OCI-LY3 (cell line): ENCODE data around the gene TMEM37.

Experiments used
- H2AFZ ChIP-seq: fragments of 200-600, 300-600 bp; shearing (Covaris generic); 2 replicates; pipeline ENCODE4 v1.6.0; 2014; ENCODE audit warnings: antibody characterized with exemption, low read depth, low read length
- H3K27ac ChIP-seq: fragments of 200-600, 300-600 bp; sonication (generic); 2 replicates; pipeline ENCODE4 v1.5.1; 2014; ENCODE audit warnings: mild to moderate bottlenecking, low read length, moderate library complexity, mixed read lengths
- H3K27me3 ChIP-seq: fragments of 200-600, 300-600 bp; sonication (generic); 2 replicates; pipeline ENCODE4 v1.6.1; 2014; ENCODE audit warnings: low read depth, low read length, mixed read lengths
- H3K36me3 ChIP-seq: fragments of 200-600, 300-600 bp; sonication (generic); replicated peaks from 2 replicates; pipeline ENCODE3; 2014; ENCODE audit warnings: low read depth, low read length, mixed read lengths
- H3K4me1 ChIP-seq: fragments of 300-600, 200-600 bp; sonication (generic); 2 replicates; pipeline ENCODE4 v1.6.1; 2014; ENCODE audit warnings: low read length, mixed read lengths
- H3K4me2 ChIP-seq: fragments of 200-600, 300-600 bp; sonication (generic); 2 replicates; pipeline ENCODE4 v1.6.1; 2014; ENCODE audit warnings: low read length, mixed read lengths
- H3K4me3 ChIP-seq: fragments of 300-600, 200-600 bp; sonication (generic); 2 replicates; pipeline ENCODE4 v1.5.1; 2014; ENCODE audit warnings: antibody characterized with exemption, mild to moderate bottlenecking, low read length, moderate library complexity
- H3K79me2 ChIP-seq: fragments of 300-600, 200-600 bp; shearing (Covaris generic); 2 replicates; pipeline ENCODE4 v1.6.1; 2014; ENCODE audit warnings: mild to moderate bottlenecking, low read length, mixed read lengths
- H3K9ac ChIP-seq: fragments of 300-600, 200-600 bp; shearing (Covaris generic); 2 replicates; pipeline ENCODE4 v1.6.0; 2014; ENCODE audit warnings: mild to moderate bottlenecking, low read length, moderate library complexity
- H3K9me3 ChIP-seq: fragments of 200-600, 300-600 bp; shearing (Covaris generic); 2 replicates; pipeline ENCODE4 v1.6.1; 2014; ENCODE audit warnings: low read length, mixed read lengths; ENCODE audit not compliant: insufficient read depth
- H4K20me1 ChIP-seq: fragments of 200-600, 300-600 bp; sonication (generic); 2 replicates; pipeline ENCODE4 v1.6.1; 2016; ENCODE audit warnings: low read length, mixed read lengths; ENCODE audit not compliant: insufficient read depth
- EZH2phosphoT487 ChIP-seq: fragments of 200-600 bp; shearing (Covaris generic); IDR thresholded peaks from 2 replicates; pipeline ENCODE4 v1.6.1; 2018; ENCODE audit warnings: antibody characterized with exemption, mixed run types, low read depth
- TF ChIP-seq, protein P1 (sequence below): fragments of 200-600, 300-600 bp; sonication (generic); IDR thresholded peaks from 2 replicates; pipeline ENCODE4 v1.5.1; 2014; ENCODE audit warnings: antibody characterized with exemption, low read length, low read depth

The TMEM37 gene

DNA sequence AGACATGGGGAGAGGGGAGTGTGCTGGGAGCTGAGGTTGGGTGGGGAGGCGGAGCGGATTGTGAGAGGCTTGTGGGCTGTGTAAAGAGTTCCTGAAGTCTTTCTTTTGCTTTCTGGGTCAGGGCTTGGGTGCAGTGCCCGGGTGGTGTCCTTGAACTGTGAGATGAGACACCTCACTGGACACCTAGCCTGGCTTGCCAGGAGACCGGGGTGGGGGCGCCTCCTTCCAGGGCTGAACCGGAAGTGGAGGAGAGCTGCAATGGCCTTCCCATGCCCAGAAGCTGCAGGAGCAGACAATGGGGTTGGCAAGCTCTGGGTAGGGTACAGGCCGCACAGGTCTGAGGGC lies 4.3 kb downstream of the TMEM37 start:
- Histone ChIP-seq H3K79me2 (no peaks in the 10 kb centered on the region), H2AFZ (no peak overlapping the region), H3K36me3 (no peaks in the 10 kb centered on the region), H4K20me1 (no peaks in the 10 kb centered on the region), H3K9me3 (no peaks in the 10 kb centered on the region), H3K4me2 (no peak overlapping the region), H3K27ac (no peak overlapping the region), H3K4me3 (no peak overlapping the region), H3K9ac (no peak overlapping the region), H3K4me1 (peaks cover 9% of the 10 kb centered on the region), H3K27me3 (peaks cover 63% of the 10 kb centered on the region)
- TF ChIP-seq EZH2phosphoT487, result no peak
- TF ChIP-seq, protein P1, sequence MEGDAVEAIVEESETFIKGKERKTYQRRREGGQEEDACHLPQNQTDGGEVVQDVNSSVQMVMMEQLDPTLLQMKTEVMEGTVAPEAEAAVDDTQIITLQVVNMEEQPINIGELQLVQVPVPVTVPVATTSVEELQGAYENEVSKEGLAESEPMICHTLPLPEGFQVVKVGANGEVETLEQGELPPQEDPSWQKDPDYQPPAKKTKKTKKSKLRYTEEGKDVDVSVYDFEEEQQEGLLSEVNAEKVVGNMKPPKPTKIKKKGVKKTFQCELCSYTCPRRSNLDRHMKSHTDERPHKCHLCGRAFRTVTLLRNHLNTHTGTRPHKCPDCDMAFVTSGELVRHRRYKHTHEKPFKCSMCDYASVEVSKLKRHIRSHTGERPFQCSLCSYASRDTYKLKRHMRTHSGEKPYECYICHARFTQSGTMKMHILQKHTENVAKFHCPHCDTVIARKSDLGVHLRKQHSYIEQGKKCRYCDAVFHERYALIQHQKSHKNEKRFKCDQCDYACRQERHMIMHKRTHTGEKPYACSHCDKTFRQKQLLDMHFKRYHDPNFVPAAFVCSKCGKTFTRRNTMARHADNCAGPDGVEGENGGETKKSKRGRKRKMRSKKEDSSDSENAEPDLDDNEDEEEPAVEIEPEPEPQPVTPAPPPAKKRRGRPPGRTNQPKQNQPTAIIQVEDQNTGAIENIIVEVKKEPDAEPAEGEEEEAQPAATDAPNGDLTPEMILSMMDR, result no peak

DNA sequence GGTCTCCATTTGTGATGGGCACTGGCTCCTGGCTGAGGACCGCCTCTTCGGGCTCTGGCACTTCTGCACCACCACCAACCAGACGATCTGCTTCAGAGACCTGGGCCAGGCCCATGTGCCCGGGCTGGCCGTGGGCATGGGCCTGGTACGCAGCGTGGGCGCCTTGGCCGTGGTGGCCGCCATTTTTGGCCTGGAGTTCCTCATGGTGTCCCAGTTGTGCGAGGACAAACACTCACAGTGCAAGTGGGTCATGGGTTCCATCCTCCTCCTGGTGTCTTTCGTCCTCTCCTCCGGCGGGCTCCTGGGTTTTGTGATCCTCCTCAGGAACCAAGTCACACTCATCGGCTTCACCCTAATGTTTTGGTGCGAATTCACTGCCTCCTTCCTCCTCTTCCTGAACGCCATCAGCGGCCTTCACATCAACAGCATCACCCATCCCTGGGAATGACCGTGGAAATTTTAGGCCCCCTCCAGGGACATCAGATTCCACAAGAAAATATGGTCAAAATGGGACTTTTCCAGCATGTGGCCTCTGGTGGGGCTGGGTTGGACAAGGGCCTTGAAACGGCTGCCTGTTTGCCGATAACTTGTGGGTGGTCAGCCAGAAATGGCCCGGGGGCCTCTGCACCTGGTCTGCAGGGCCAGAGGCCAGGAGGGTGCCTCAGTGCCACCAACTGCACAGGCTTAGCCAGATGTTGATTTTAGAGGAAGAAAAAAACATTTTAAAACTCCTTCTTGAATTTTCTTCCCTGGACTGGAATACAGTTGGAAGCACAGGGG lies 5.5 kb downstream of the TMEM37 start:
- no peak overlapping the region for H3K27ac ChIP-seq
- no peaks in the 10 kb centered on the region for H3K9me3 ChIP-seq
- no peaks in the 10 kb centered on the region for H3K36me3 ChIP-seq
- H2AFZ ChIP-seq, result no peak overlapping the region
- TF ChIP-seq, protein P1, result no peak
- no peak for TF ChIP-seq EZH2phosphoT487
- H3K4me2 ChIP-seq, result no peak overlapping the region
- peaks cover 56% of the 10 kb centered on the region for H3K27me3 ChIP-seq
- H3K4me1 ChIP-seq, result 0 out of 2 replicates have a peak, but pooled peaks cover under 1% of the 10 kb centered on the region
- H3K4me3 ChIP-seq, result no peak overlapping the region
- no peaks in the 10 kb centered on the region for H3K79me2 ChIP-seq
- H3K9ac ChIP-seq, result no peak overlapping the region
- no peaks in the 10 kb centered on the region for H4K20me1 ChIP-seq

DNA sequence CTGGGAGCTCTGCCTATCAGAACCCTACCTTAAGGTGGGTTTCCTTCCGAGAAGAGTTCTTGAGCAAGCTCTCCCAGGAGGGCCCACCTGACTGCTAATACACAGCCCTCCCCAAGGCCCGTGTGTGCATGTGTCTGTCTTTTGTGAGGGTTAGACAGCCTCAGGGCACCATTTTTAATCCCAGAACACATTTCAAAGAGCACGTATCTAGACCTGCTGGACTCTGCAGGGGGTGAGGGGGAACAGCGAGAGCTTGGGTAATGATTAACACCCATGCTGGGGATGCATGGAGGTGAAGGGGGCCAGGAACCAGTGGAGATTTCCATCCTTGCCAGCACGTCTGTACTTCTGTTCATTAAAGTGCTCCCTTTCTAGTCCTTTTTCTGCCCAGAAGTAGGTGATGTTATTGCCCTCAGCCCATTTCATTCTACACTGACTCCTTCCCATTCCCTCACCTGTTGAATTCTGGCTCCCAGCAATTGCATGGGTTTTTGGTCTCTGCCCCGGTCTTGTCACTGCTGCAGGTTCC lies 6.5 kb downstream of the TMEM37 start:
- Histone ChIP-seq H3K36me3 (no peaks in the 10 kb centered on the region), H3K27me3 (peaks cover 46% of the 10 kb centered on the region), H4K20me1 (no peaks in the 10 kb centered on the region), H3K27ac (no peak overlapping the region), H3K4me3 (no peak overlapping the region), H3K9me3 (no peaks in the 10 kb centered on the region), H3K4me1 (no peaks in the 10 kb centered on the region), H3K9ac (no peak overlapping the region), H2AFZ (no peak overlapping the region), H3K4me2 (no peak overlapping the region), H3K79me2 (no peaks in the 10 kb centered on the region)
- TF ChIP-seq, protein P1, result no peak
- no peak for TF ChIP-seq EZH2phosphoT487

DNA sequence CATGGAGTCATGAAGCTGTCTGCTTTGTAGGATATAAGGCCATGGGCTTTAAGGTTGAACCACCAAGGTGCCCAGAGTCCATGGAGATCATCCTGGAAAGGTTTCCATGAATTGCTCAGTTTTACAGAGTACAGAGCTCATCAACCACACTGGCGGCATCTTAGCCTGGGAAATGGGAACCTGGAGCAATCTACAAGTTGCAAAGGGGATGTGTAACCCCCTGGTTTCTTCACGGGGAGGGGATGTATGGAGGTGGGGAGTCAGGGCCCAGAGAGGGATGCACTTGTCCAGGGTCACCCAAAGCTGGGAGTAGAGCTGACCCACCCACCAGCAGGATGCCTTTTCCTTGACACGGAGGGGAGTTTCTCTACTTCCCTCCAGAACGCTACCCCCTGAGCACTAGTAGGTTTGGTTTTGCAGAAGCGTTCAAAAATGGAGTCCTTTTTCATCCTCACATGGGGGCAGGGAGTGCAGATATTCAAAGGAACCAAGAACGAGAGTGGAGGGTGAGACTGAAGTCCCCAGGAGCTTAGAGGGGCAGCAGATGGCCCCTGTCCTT lies 7.2 kb downstream of the TMEM37 start:
- Histone ChIP-seq H3K79me2 (no peaks in the 10 kb centered on the region), H3K4me3 (no peak overlapping the region), H4K20me1 (no peaks in the 10 kb centered on the region), H3K4me2 (no peak overlapping the region), H3K27ac (no peak overlapping the region), H3K4me1 (no peaks in the 10 kb centered on the region), H2AFZ (no peak overlapping the region), H3K36me3 (no peaks in the 10 kb centered on the region), H3K9me3 (no peaks in the 10 kb centered on the region), H3K27me3 (peaks cover 41% of the 10 kb centered on the region), H3K9ac (no peak overlapping the region)
- TF ChIP-seq, protein P1, result no peak
- TF ChIP-seq EZH2phosphoT487, result no peak
